NCI-H510A treated with DMSO at 0.1 percent for 48 hours (cell line): ENCODE results near the gene RNF121.

Experiments
- DNase-seq: peaks from one replicate; lab custom pipeline; 2025; lab: John Stamatoyannopoulos, UW

The RNF121 gene

DNA sequence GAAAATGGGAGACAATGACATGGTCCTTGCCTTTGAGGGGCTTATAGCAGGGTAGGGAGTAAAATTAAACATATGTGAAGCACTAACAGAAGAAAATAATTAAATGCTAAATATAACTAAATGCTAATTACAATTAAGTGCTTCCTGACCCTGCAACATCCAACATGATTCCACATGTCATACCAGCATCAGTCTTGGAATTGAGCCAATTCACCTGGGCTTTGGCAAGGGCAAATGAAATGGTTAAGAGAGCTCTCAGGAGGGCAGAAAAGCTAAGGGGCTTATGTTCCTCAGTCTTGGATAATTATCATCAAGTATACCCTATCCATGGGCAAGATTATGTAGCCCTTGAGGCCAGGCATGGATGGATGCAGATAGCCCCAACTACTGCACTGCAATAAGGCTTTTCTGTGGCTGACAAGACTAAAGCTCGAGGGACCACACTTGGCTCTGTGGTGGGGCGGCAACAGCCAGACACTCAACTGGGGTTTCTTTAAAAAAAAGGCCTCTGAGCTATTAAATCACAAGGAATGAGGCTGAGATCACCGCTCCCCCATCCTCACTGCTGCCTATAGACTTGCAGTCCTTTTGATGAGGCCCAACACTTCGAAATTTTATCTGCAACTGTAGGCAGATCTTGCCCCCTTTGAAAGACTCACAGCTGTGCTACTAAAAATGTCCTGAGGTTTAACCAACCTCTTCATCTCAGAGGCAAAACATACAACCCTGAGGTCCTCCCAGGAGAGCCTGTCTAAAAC, 108.9 kb downstream of the RNF121 start:
- DNase-seq = peak; percentile 47

DNA sequence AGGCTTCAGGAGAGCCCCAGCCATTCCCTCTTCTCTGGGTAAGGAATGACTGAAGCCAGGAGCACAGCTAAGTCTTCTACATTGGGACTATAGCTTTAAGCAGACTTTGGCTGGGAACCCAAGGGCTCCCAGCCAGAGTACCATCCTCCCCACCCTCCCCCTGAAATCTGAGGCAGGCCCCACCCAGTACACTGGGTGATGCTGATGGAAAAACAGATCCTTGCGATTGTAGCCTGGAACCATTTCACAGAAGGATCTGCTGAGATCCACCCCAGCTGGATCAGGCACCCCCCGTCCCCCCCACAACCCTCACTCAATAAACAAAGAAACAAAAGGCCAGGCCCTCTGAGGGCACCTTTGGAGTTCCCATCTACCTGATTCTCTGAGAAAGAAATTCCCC, 109.6 kb downstream of the RNF121 start:
- no peak for DNase-seq

DNA sequence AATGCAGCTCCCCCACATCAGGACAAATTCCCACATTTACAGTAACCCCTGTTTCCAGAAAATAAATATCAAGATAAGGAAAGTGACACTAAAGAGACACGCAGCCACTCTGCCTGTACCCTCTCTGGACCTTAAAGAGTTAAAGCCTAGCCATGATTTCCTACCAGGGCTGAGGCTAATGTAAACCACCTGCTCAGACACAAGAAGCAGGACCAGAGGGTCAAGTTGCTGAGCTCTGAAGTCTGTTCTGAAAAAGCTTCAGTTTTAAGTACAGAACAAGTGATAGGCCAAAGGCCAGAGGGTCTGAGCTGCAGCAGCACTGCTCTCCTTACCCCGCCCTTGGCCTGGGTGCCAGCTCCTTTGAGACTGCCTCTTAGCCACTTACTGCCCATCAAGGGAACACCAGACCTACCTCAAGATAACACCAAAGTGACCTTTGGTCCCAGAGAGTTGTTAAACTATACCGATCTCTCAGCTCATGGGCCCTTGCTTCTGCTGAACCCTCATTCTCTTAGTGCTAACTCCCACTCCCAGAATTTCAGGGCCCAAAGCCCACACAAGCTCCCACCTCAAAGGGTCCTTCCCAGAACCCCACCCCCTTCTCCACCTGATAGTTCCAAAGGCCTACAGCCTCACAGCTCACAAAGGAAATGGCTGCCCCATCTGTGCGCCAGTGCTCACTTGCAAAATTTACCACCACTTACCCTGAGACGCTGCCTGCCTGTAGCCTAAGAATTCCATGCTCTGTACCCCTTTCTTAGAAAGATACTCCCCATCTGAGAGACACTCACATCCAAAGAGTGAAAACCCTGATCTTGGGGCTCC, 110.4 kb downstream of the RNF121 start:
- peak; percentile 17 for DNase-seq

DNA sequence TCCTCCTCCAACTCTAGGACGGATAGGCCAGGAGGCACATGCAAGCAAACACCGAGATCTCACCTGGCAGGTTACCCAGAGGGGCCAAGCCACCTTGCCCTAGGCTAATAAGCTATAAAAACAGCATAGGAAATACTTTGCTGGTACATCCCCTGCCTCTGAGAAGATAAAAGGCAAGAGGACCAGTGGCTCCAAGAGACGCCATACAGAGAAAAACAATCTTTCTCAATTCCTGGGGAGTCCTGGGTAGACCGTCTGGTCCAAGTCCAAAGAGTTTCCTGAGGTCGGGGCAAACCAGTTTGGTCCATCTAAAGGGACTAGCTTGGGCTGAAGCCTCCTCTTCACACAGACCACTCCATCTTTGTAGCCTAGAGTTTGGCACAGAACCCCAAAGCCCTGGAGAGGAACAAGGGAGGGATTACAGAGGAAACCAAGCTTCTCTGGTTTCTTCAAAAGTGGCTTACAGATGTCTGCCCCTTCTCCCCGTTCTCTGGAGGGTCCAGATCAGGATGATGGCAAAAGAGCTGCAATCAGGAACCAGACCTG, 111.1 kb downstream of the RNF121 start:
- DNase-seq = no peak

DNA sequence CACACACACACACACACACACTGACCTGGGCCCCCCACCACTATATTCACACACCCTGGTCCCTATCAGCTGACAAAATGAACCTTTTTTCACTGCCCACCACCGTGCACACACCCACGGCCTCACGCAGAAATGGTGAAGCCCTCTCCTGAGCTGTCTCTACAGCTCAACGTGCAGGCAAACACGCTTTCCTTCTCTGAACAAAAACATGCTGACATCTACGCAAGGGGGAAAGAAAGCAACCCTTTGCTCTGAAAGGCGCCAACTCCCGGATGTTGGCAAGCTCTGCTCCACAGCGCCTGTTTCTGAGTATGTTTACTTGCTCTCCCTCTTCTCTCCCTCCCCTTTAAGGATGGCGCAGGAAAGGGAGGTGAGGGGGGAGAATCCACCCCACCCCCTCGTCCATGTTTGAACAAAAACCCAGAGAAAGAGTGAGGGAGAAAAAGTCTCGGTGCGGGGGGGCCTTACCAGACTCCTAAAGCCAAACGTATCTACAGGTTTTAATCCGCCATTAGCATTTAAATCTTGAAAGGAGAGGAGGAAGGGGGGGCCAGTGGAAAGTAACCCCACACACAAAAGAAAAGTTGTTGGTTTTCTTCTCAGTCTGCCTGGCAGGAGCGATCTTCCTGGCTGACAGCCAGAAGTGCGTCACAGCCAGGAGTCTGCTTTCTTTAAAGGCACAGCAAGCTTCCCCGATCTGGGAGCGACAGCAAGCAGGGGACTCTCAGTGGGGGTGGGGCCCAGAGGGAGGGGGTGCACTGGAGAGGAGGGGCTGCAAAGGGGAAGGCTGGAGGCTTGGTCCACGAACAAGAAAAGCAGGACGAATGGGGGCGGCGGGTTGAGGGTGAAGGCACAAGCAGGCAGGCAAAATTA, 111.9 kb downstream of the RNF121 start:
- peak; percentile 96 for DNase-seq

DNA sequence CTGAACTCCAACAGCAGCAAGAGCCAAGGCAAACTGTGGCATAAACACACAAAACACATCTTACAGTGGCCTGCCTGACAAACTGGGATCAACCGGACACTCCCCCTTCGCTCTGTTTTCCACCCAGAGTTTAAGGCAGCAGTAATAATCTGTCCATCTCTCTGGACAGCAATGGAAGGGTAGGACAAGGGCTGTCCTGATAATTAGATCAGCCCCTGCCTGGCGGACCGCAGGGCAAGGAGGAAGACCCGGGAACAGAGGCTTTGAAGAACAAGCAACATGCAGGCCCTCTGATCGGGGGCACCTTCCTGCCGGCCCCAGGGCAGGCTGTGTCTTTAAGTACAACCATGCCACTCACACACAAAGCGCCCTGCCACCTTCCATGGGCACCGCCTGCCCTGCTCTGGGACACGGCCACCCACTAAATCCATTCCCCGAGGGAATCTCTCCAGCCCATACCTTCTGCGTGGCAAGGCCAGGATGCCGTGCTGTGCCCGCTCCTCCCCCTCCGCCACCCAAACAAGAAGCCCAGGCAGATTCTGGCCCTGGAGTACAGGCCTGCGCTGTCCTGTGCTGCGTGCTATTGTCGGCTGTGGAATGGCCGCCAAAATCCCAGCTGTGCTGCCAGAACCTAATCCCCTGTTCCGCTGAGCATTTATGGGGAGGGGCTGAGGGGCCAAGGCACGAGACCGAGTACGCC, 112.7 kb downstream of the RNF121 start:
- peak; percentile 54 for DNase-seq

DNA sequence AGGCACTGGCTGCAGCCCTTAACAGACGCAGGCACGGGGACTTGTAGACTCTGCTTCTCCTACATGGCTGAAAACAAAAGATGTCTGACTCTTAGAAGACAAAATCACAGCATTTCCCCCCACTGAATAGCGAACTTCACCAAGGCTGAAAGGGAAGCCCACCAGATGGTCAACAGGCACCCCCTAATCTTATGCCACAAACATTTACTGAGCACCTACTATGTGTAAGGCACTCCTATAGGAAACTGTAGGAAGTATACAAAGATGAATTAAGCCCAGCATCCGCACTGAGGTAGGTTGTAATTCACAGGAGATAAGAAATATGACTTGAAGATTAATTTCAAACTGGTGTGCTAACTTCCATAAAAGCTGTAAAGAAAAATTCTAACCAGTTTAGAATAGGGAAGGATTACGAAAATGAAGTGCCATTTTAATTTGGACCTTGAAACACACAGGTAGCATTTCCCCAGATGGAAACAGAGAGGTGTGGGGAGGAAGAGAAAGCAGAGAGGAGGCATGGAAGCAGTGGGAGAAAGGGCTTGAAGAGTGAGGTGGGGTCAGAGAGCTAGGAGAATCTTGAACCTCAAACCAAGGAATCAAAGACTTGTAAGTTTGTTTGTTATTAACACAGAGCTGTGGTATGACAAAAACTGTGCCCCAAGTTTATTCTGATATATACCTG, 113.4 kb downstream of the RNF121 start:
- no peak for DNase-seq

DNA sequence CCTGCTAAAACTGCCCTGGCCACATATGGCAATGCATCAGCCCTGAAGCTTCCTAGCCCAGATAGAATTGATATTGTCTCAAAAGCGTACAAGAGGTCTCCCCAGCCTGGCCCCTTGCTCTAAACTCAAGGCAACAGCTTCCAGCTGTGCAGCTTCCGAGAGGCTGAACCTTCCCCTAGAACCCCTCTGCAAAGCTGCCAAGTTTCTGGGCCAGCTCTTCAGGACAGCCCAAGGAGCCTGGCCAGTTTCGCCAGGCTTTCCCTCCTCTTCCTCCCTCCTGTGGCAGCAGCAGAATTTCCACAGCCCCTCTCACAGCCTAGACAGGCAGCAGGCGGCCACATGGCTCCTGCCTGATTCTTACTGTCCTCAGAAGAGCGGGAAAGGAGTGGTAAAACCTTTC, 117.0 kb downstream of the RNF121 start:
- DNase-seq = no peak
